ENCODE data around the gene ACTR1B.

ACTR1B gene

DNA sequence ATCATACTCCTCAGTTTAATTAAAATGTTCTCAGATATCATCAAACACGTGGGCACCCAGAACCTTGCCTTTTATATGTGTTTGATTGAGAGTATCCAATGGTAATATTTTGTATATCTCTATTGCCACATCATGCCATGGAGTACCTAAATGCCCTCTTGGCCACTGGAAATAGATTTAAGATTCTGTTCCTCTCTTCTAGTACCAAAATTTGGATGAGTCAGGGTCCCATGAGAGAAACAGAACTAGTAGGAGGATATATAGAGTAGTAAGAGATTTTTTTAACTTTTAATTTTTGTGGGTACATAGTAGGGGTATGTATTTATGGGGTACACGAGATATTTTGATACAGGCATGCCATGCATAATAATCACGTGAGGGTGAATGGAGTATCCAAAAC is 39.9 kb upstream of the ACTR1B start:
- Histone ChIP-seq H3K36me3 (ENCODE audit: control insufficient read depth in 2 of 2, insufficient read depth in 2 of 2, low read length in 2 of 2) (no peaks in the 10 kb centered on the region), H3K27me3 (ENCODE audit: control insufficient read depth in 2 of 2, insufficient read depth in 2 of 2, low read length in 2 of 2) (no peaks in the 10 kb centered on the region), H3K27ac (ENCODE audit: low read depth in 2 of 2, low read length in 2 of 2) (no peak overlapping the region), H3K9ac (ENCODE audit: low read depth in 1 of 2, low read length in 2 of 2) (no peak overlapping the region), H3K9me3 (ENCODE audit: control insufficient read depth in 2 of 2, low read length in 2 of 2) (no peaks in the 10 kb centered on the region), H3K4me1 (ENCODE audit: control insufficient read depth in 2 of 2, insufficient read depth in 2 of 2, low read length in 2 of 2) (peaks cover 0 to 9% of the 10 kb centered on the region in 2 donors), H3K4me3 (ENCODE audit: low read length in 2 of 2) (no peak overlapping the region)

DNA sequence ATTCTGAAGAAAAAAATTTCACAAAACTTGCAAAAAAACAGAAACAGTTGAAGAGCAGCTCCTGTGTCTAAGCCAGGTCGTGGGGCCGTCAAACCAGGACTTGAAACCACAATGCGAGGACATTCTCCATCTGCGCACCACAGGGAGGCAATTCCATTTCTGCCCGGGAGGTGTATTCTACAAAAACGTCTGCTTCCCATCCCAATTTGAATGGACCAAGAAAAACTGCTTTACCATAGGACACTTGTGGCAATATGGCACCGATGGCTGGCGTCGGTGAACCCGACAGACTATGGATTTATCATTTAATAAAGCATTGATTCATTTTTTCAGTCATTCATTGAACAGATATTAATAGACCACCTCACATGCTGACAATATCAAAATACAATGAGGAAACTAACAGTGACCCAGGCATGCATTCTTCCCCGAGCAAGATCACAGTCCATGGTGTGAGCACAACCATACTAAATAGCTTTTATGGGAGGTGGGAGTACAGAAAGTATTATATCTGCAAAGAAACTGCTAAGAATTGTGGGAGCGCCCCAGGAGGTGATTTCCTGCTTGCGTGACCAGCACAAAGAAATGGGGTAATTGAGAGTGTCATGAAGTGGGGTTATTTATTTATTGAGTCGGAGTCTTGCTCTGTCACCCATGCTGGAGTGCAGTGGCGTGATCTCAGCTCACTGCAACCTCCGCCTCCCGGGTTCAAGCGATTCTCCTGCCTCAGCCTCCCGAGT is 39.1 kb upstream of the ACTR1B start:
- H3K27me3 ChIP-seq (ENCODE audit: control insufficient read depth in 2 of 2, insufficient read depth in 2 of 2, low read length in 2 of 2), result no peaks in the 10 kb centered on the region
- no peak overlapping the region for H3K27ac ChIP-seq (ENCODE audit: low read depth in 2 of 2, low read length in 2 of 2)
- no peak overlapping the region for H3K4me3 ChIP-seq (ENCODE audit: low read length in 2 of 2)
- no peak overlapping the region for H3K9ac ChIP-seq (ENCODE audit: low read depth in 1 of 2, low read length in 2 of 2)
- no peaks in the 10 kb centered on the region for H3K36me3 ChIP-seq (ENCODE audit: control insufficient read depth in 2 of 2, insufficient read depth in 2 of 2, low read length in 2 of 2)
- H3K4me1 ChIP-seq (ENCODE audit: control insufficient read depth in 2 of 2, insufficient read depth in 2 of 2, low read length in 2 of 2), result peaks cover 0 to 7% of the 10 kb centered on the region in 2 donors
- no peaks in the 10 kb centered on the region for H3K9me3 ChIP-seq (ENCODE audit: control insufficient read depth in 2 of 2, low read length in 2 of 2)

DNA sequence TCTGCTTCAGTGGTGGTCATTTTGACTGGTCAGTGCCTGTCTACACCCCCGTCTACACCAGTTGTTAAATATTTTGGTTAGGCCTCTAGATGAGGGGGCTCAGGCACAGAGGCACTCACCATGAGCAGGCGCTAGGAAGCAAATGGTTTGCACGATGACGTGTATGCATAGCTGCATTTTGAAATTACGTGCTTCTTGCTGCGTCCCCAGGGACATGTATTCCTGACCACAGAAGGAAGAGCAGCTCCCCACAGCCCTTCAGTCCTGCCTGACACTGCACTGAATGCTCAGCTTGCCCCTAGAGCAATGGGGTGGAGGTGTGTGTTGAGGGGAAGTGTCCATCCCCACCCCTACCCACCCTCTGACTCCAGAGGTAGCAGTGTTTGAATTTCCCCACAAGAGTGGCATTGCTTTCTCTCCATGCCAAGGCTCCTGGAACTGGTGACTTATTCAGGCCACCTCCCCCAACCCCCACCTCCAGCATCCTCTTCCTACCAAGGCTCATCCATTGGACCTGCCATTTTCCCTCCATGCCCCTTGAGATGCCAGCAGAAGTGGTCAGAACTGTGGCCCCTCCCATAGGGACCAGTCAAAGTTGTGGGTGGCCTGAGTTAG is 38.1 kb upstream of the ACTR1B start:
- no peaks in the 10 kb centered on the region for H3K9me3 ChIP-seq (ENCODE audit: control insufficient read depth in 2 of 2, low read length in 2 of 2)
- H3K27ac ChIP-seq (ENCODE audit: low read depth in 2 of 2, low read length in 2 of 2), result no peak overlapping the region
- H3K36me3 ChIP-seq (ENCODE audit: control insufficient read depth in 2 of 2, insufficient read depth in 2 of 2, low read length in 2 of 2), result no peaks in the 10 kb centered on the region
- H3K4me3 ChIP-seq (ENCODE audit: low read length in 2 of 2), result no peak overlapping the region
- H3K9ac ChIP-seq (ENCODE audit: low read depth in 1 of 2, low read length in 2 of 2), result no peak overlapping the region
- H3K4me1 ChIP-seq (ENCODE audit: control insufficient read depth in 2 of 2, insufficient read depth in 2 of 2, low read length in 2 of 2), result no peaks in the 10 kb centered on the region
- H3K27me3 ChIP-seq (ENCODE audit: control insufficient read depth in 2 of 2, insufficient read depth in 2 of 2, low read length in 2 of 2), result no peaks in the 10 kb centered on the region

DNA sequence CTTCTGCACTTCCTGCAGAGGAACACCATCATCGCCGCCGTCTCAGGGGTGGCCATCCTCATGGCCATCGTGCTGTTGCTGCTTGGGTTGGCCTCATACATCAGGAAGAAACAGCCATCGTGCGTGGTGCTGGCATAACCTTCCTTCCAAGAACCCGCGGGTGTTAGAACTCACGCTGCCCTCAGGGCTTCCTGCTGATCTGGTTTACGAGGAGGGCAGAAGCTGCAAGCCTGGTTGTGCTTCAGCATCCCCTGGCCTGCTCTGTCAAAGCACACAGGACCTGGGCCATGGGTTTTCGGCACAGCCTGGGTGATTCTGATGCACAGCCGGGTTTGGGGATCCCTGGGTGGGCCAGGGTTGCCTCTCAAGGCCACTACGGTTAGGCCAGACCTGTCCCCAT is 37.3 kb upstream of the ACTR1B start:
- H3K36me3 ChIP-seq (ENCODE audit: control insufficient read depth in 2 of 2, insufficient read depth in 2 of 2, low read length in 2 of 2), result no peaks in the 10 kb centered on the region
- no peaks in the 10 kb centered on the region for H3K27me3 ChIP-seq (ENCODE audit: control insufficient read depth in 2 of 2, insufficient read depth in 2 of 2, low read length in 2 of 2)
- H3K9ac ChIP-seq (ENCODE audit: low read depth in 1 of 2, low read length in 2 of 2), result no peak overlapping the region
- H3K4me1 ChIP-seq (ENCODE audit: control insufficient read depth in 2 of 2, insufficient read depth in 2 of 2, low read length in 2 of 2), result no peaks in the 10 kb centered on the region
- no peak overlapping the region for H3K27ac ChIP-seq (ENCODE audit: low read depth in 2 of 2, low read length in 2 of 2)
- no peak overlapping the region for H3K4me3 ChIP-seq (ENCODE audit: low read length in 2 of 2)
- no peaks in the 10 kb centered on the region for H3K9me3 ChIP-seq (ENCODE audit: control insufficient read depth in 2 of 2, low read length in 2 of 2)

DNA sequence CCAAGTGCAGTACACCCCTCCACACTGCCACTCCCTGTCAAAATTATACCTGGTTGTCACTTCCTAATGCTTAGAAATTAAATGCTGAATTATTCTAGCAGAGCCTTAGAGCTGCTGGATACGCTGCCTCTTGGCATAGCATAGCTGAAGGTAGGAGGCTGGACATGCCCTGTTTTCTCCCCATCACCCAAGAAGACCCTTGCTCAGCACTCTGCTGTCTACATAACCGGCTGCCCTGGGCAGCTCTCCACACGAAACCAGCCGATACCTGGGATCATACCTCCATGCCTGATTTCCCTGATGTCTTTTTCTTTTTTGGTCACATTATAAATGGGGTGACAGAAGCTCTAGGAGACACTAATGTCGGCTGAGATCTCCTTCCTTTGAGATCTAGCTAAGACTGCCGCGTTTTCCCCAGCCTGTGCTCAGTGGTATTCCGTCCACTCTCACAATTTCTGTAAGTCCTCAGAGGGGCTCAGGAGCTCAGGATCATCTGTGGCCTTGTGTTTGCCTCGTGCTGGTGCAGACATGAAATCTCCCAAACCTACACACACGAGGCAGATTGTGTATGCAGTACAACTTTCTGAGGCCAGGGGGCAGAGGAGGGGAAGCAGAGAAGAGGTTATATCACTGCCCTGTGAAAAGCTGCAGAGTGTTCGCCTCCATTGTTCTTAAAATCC is 36.1 kb upstream of the ACTR1B start:
- Histone ChIP-seq H3K9ac (ENCODE audit: low read depth in 1 of 2, low read length in 2 of 2) (no peak overlapping the region), H3K27ac (ENCODE audit: low read depth in 2 of 2, low read length in 2 of 2) (no peak overlapping the region), H3K36me3 (ENCODE audit: control insufficient read depth in 2 of 2, insufficient read depth in 2 of 2, low read length in 2 of 2) (no peaks in the 10 kb centered on the region), H3K9me3 (ENCODE audit: control insufficient read depth in 2 of 2, low read length in 2 of 2) (no peaks in the 10 kb centered on the region), H3K27me3 (ENCODE audit: control insufficient read depth in 2 of 2, insufficient read depth in 2 of 2, low read length in 2 of 2) (no peaks in the 10 kb centered on the region), H3K4me1 (ENCODE audit: control insufficient read depth in 2 of 2, insufficient read depth in 2 of 2, low read length in 2 of 2) (no peaks in the 10 kb centered on the region), H3K4me3 (ENCODE audit: low read length in 2 of 2) (no peak overlapping the region)

DNA sequence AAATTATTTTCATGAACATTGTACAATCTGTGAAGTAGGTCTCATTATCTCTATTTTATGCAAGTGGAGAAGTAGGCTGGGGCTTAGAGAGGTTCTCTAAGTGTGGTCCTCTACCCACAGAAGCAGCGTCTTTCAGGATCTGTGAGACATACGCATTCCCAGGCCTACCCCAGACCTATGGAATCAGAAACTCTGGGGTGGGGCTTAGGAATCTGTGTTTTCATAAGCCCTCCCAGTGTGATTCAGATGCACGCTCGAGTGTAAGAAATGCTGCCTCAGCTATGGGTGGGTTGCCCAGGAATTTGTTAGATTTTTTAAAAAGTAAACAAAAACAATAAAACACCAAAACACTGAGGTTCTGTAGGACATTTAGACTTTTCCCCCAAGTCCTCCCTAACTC is 34.7 kb upstream of the ACTR1B start:
- H3K27me3 ChIP-seq (ENCODE audit: control insufficient read depth in 2 of 2, insufficient read depth in 2 of 2, low read length in 2 of 2), result no peaks in the 10 kb centered on the region
- no peaks in the 10 kb centered on the region for H3K4me1 ChIP-seq (ENCODE audit: control insufficient read depth in 2 of 2, insufficient read depth in 2 of 2, low read length in 2 of 2)
- H3K27ac ChIP-seq (ENCODE audit: low read depth in 2 of 2, low read length in 2 of 2), result no peak overlapping the region
- no peak overlapping the region for H3K9ac ChIP-seq (ENCODE audit: low read depth in 1 of 2, low read length in 2 of 2)
- H3K9me3 ChIP-seq (ENCODE audit: control insufficient read depth in 2 of 2, low read length in 2 of 2), result no peaks in the 10 kb centered on the region
- H3K4me3 ChIP-seq (ENCODE audit: low read length in 2 of 2), result no peak overlapping the region
- H3K36me3 ChIP-seq (ENCODE audit: control insufficient read depth in 2 of 2, insufficient read depth in 2 of 2, low read length in 2 of 2), result no peaks in the 10 kb centered on the region

DNA sequence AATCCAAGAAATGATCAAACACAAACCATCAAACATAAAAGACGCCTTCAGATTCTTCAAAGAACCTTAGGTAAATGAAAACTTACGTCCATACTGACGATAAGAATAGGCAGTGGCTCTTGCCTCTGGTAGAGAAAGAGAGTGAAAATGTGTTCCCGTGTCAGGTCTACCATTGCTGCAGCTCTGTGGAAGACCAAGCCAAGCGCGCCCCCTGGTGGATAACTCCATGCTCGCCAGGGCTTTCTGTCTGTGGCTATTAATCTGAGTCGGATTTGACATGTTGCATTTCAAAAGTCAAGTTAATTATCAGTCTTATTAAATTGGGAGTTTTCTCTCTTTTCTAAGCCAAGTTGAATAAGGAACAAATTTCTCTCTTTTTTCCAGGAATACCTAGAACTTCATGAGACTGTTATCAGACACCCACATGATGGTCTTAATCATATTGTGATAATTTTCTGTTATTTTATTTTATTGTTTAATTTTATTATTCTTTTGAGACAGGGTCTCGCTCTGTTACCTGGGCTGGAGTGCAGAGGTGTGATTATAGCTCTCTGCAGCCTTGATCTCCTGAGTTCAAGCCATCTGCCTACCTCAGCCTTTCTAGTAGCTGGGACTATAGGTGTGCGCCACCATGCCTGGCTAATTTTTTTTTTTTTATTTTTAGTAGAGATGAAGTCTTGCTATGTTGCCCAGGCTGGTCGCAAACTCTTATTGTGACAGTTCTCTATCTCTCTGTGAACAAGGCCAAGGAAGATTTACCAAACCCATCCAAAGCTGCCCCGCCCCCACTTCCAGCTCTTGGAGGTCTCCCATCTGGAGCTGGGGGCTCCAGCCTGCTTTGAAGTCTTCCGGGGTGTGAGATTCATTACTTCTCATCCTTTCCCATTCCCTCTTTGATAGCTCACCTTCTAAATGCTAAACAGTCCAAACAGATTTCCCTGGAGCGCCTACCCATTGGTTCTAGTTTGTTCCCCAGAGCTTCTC is 33.7 kb upstream of the ACTR1B start:
- no peaks in the 10 kb centered on the region for H3K36me3 ChIP-seq (ENCODE audit: control insufficient read depth in 2 of 2, insufficient read depth in 2 of 2, low read length in 2 of 2)
- no peaks in the 10 kb centered on the region for H3K27me3 ChIP-seq (ENCODE audit: control insufficient read depth in 2 of 2, insufficient read depth in 2 of 2, low read length in 2 of 2)
- H3K4me3 ChIP-seq (ENCODE audit: low read length in 2 of 2), result peak overlapping the region in 1 of 2 donors; percentile 5
- H3K9me3 ChIP-seq (ENCODE audit: control insufficient read depth in 2 of 2, low read length in 2 of 2), result no peaks in the 10 kb centered on the region
- no peaks in the 10 kb centered on the region for H3K4me1 ChIP-seq (ENCODE audit: control insufficient read depth in 2 of 2, insufficient read depth in 2 of 2, low read length in 2 of 2)
- H3K27ac ChIP-seq (ENCODE audit: low read depth in 2 of 2, low read length in 2 of 2), result no peak overlapping the region
- H3K9ac ChIP-seq (ENCODE audit: low read depth in 1 of 2, low read length in 2 of 2), result no peak overlapping the region

DNA sequence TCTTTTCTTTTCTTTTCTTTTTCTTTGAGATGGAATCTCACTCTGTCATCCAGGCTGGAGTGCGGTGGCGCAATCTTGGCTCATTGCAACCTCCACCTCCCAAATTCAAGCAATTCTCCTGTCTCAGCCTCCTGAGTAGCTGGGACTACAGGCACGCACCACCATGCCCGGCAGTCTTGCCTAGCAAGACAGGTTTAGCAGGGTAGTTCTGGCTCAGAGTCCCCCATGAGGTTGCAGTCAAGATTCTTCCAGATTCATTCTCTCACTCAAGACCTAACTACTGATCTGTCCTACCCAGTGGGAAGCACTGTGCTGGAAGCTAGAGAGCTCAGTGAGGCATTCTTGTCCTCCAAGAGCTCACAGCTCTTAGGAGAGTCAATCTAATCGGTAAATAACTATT is 31.9 kb upstream of the ACTR1B start:
- Histone ChIP-seq H3K4me1 (ENCODE audit: control insufficient read depth in 2 of 2, insufficient read depth in 2 of 2, low read length in 2 of 2) (no peaks in the 10 kb centered on the region), H3K9me3 (ENCODE audit: control insufficient read depth in 2 of 2, low read length in 2 of 2) (no peaks in the 10 kb centered on the region), H3K9ac (ENCODE audit: low read depth in 1 of 2, low read length in 2 of 2) (no peak overlapping the region), H3K27ac (ENCODE audit: low read depth in 2 of 2, low read length in 2 of 2) (no peak overlapping the region), H3K27me3 (ENCODE audit: control insufficient read depth in 2 of 2, insufficient read depth in 2 of 2, low read length in 2 of 2) (no peaks in the 10 kb centered on the region), H3K4me3 (ENCODE audit: low read length in 2 of 2) (no peak overlapping the region), H3K36me3 (ENCODE audit: control insufficient read depth in 2 of 2, insufficient read depth in 2 of 2, low read length in 2 of 2) (no peaks in the 10 kb centered on the region)

DNA sequence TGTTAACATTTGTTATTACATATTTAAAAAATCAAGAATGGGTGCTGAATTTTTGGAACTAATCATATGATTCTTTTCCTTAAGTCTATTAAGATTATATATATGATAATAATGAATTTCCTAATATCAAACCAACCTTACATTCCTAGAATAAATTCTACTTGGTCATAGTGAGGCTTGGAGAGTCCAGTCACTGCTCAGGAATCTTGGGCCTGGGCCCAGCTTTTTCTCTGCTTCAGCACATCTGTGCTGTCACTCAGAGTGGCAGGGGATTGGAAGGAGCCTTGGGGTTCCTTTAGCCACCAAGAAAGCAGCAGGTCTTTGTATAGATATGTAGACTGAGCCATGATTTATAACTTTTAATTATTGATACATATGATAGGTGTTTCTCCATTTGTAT is 29.6 kb upstream of the ACTR1B start:
- Histone ChIP-seq H3K9ac (ENCODE audit: low read depth in 1 of 2, low read length in 2 of 2) (no peak overlapping the region), H3K36me3 (ENCODE audit: control insufficient read depth in 2 of 2, insufficient read depth in 2 of 2, low read length in 2 of 2) (no peaks in the 10 kb centered on the region), H3K4me3 (ENCODE audit: low read length in 2 of 2) (no peak overlapping the region), H3K4me1 (ENCODE audit: control insufficient read depth in 2 of 2, insufficient read depth in 2 of 2, low read length in 2 of 2) (no peaks in the 10 kb centered on the region), H3K27ac (ENCODE audit: low read depth in 2 of 2, low read length in 2 of 2) (no peak overlapping the region), H3K9me3 (ENCODE audit: control insufficient read depth in 2 of 2, low read length in 2 of 2) (no peaks in the 10 kb centered on the region), H3K27me3 (ENCODE audit: control insufficient read depth in 2 of 2, insufficient read depth in 2 of 2, low read length in 2 of 2) (no peaks in the 10 kb centered on the region)

Data from mucosa of rectum (tissue), 2 donors.